Mesothelial cell of epicardium (in vitro differentiated cells): ENCODE measurements around the gene ZBTB48. TPM values are rescaled to one million over a fixed set of nuclear protein-coding genes. Genes with fewer than 3 reads are reported as not detected.
A peak's percentile ranks its signal among the peaks of the same experiment; 100 is the strongest.

Source experiments
- DNase-seq, 2 experiments: peaks; one replicate each; pipeline ENCODE4 v3.0.0; 2021; ENCODE audit warnings: low spot score in 2 of 2; ENCODE audit not compliant: unreplicated experiment in 2 of 2
- H3K27ac Mint-ChIP-seq: 2 replicates; pipeline ENCODE4 v1.8.0; 2021; ENCODE audit warnings: mixed read lengths
- H3K27me3 Mint-ChIP-seq: 2 replicates; pipeline ENCODE4 v1.8.0; 2021; ENCODE audit warnings: low read depth, mixed read lengths
- H3K36me3 Mint-ChIP-seq: 2 replicates; pipeline ENCODE4 v1.8.0; 2021; ENCODE audit warnings: mixed read lengths
- H3K4me1 Mint-ChIP-seq: 2 replicates; pipeline ENCODE4 v1.8.0; 2021; ENCODE audit warnings: mixed read lengths
- H3K4me3 Mint-ChIP-seq: 2 replicates; pipeline ENCODE4 v1.8.0; 2021; ENCODE audit warnings: mild to moderate bottlenecking, moderate library complexity, mixed read lengths
- H3K9me3 Mint-ChIP-seq: 2 replicates; pipeline ENCODE4 v1.8.0; 2021; ENCODE audit warnings: mixed read lengths
- CTCF ChIP-seq: fragments of 200-600 bp; sonication (generic); IDR thresholded peaks from one replicate; pipeline ENCODE4 v1.5.0; 2021; ENCODE audit warnings: antibody characterized with exemption; ENCODE audit not compliant: unreplicated experiment
- total RNA-seq: library from RNA; stranded (reverse); gene quantifications from 3 replicates; pipeline ENCODE4 v1.2.1, GENCODE V29; 2021

ZBTB48 gene
- total RNA-seq, 1 donor from 2014 or later, result 33.6 TPM

GRCh38 chr1:6614019-6614928 lies 34.5 kb downstream of the ZBTB48 start:
- no peak for TF ChIP-seq CTCF
- Mint-ChIP-seq H3K4me3 (peak overlapping the region; percentile 73), H3K9me3 (no peaks in the 10 kb centered on the region), H3K36me3 (no peaks in the 10 kb centered on the region), H3K27ac (no peak overlapping the region), H3K4me1 (peaks cover 30% of the 10 kb centered on the region), H3K27me3 (no peaks in the 10 kb centered on the region)
- peak; percentile 54 to 72 for DNase-seq

- Mint-ChIP-seq H3K36me3 (peaks cover 3% of the 10 kb centered on the region), H3K27ac (peak overlapping the region; percentile 85), H3K4me3 (peak overlapping the region; percentile 71), H3K27me3 (no peaks in the 10 kb centered on the region), H3K4me1 (peaks cover 24% of the 10 kb centered on the region), H3K9me3 (no peaks in the 10 kb centered on the region)
- DNase-seq, result peak in 1 of 2 experiments; percentile 60
- no peak for TF ChIP-seq CTCF
Measured at GRCh38 chr1:6614929-6615785, 35.4 kb downstream of the ZBTB48 start.

GRCh38 chr1:6619045-6619444 lies 39.3 kb downstream of the ZBTB48 start:
- Mint-ChIP-seq H3K36me3 (peaks cover 24% of the 10 kb centered on the region), H3K9me3 (no peaks in the 10 kb centered on the region), H3K4me1 (peaks cover 26% of the 10 kb centered on the region), H3K4me3 (no peak overlapping the region), H3K27ac (no peak overlapping the region), H3K27me3 (no peaks in the 10 kb centered on the region)
- no peak for TF ChIP-seq CTCF
- no peak for DNase-seq

- peaks cover 26% of the 10 kb centered on the region for H3K4me1 Mint-ChIP-seq
- H3K9me3 Mint-ChIP-seq, result no peaks in the 10 kb centered on the region
- peak overlapping the region; percentile 90 for H3K27ac Mint-ChIP-seq
- H3K27me3 Mint-ChIP-seq, result no peaks in the 10 kb centered on the region
- DNase-seq, result no peak
- no peak overlapping the region for H3K4me3 Mint-ChIP-seq
- peaks cover 24% of the 10 kb centered on the region for H3K36me3 Mint-ChIP-seq
- TF ChIP-seq CTCF, result no peak
Measured at GRCh38 chr1:6621429-6622391, 41.9 kb downstream of the ZBTB48 start.
